K562 (cell line): ENCODE measurements around the gene TMED4. TPM values are rescaled to one million over a fixed set of nuclear protein-coding genes. Genes with fewer than 3 reads are reported as not detected.

Source experiments
- ATF1 ChIP-seq, 2 experiments: fragments of 450-650 bp in 1 of 2; IDR thresholded peaks; 2 replicates each; pipeline ENCODE4 v1.6.1; 2016; ENCODE audit warnings: missing compliant biosample characterization in 1 of 2, missing genetic modification characterization in 1 of 2
- EP300 ChIP-seq: IDR thresholded peaks from 2 replicates; pipeline ENCODE4 v1.6.1; 2012; ENCODE audit warnings: low read length, improper control_type of control experiment
- L3MBTL2 ChIP-seq: fragments of 450-650 bp; IDR thresholded peaks from 2 replicates; pipeline ENCODE4 v1.6.1; 2016; ENCODE audit warnings: mild to moderate bottlenecking, moderate library complexity
- NEUROD1 ChIP-seq: fragments of 150-350 bp; IDR thresholded peaks from 2 replicates; pipeline ENCODE4 v1.6.1; 2014; ENCODE audit warnings: borderline replicate concordance, low read length, low read depth; ENCODE audit not compliant: partially characterized antibody
- NONO ChIP-seq, 2 experiments: fragments of 200-400 bp in 1 of 2; fragments of 450-650 bp in 1 of 2; formaldehyde crosslinking in 1 of 2; IDR thresholded peaks; 2 replicates each; pipeline ENCODE4 v1.6.1; 2017; ENCODE audit warnings: low read depth in 2 of 2, mild to moderate bottlenecking in 2 of 2, moderate library complexity in 2 of 2, low read length in 1 of 2
- RBM15 ChIP-seq: fragments of 200-400 bp; formaldehyde crosslinking; IDR thresholded peaks from 2 replicates; pipeline ENCODE4 v1.6.1; 2018; ENCODE audit warnings: mild to moderate bottlenecking, low read length, moderate library complexity; ENCODE audit not compliant: insufficient read depth
- RHOXF2B ChIP-seq: fragments of 250-450 bp; sonication (Bioruptor Pico); conservative IDR thresholded peaks from 2 replicates; pipeline ENCODE4 v1.5.1; 2021
- TRIM28 ChIP-seq: fragments of 450-650 bp; IDR thresholded peaks from 2 replicates; pipeline ENCODE4 v1.6.1; 2017
- ZNF224 ChIP-seq: sonication (generic); formaldehyde crosslinking; IDR thresholded peaks from 2 replicates; pipeline ENCODE4 v1.8.0; 2022; ENCODE audit warnings: mild to moderate bottlenecking, missing genetic modification reagents
- polyA plus RNA-seq, 8 experiments: library from polyadenylated mRNA; depleted of rRNA in 4 of 8; stranded (reverse) in 5 of 8; unstranded in 3 of 8; fragments of >200 nt; fragmentation: Nextera tagmentation in 2 of 8; fragmentation: Illumina TruSeq in 1 of 8; extraction: Ambion mirVana in 2 of 8; extraction: Trizol in 1 of 8; gene quantifications; 2 replicates each; pipeline versions ENCODE4 v1.2.1 to v1.2.3, GENCODE V29; 2011 to 2014; ENCODE audit warnings: inconsistent platforms in 1 of 8, missing spikeins in 1 of 8
- total RNA-seq, 7 experiments: library from RNA; depleted of rRNA in 6 of 7; stranded (reverse); fragments of >200 nt in 6 of 7; fragmentation: Illumina TruSeq in 2 of 7; extraction: Trizol in 2 of 7; gene quantifications; 2 replicates each; pipeline versions ENCODE4 v1.2.1 to v1.2.3, GENCODE V29; 2011 to 2021; ENCODE audit warnings: low replicate concordance in 1 of 7
- TF ChIP-seq, protein P1 (sequence below): fragments of 450-650 bp; conservative IDR thresholded peaks from 2 replicates; pipeline ENCODE4 v1.6.1; 2016; ENCODE audit warnings: missing genetic modification characterization, low read depth, mild to moderate bottlenecking, missing compliant biosample characterization, moderate library complexity
- TF ChIP-seq, protein P2 (sequence below): fragments of 450-650 bp; formaldehyde crosslinking; IDR thresholded peaks from 2 replicates; pipeline ENCODE4 v1.4.0; 2020; ENCODE audit warnings: mild to moderate bottlenecking, moderate library complexity
- TF ChIP-seq, protein P3 (sequence below): fragments of 450-650 bp; conservative IDR thresholded peaks from 2 replicates; pipeline ENCODE4 v1.6.1; 2016; ENCODE audit warnings: missing genetic modification characterization, low read depth, mild to moderate bottlenecking, control low read depth, missing compliant biosample characterization

Gene TMED4
- total and polyA plus RNA-seq, 9 of the 15 experiments (the other 6 are each of a cell fraction or from before 2014, with no cell fraction given) = 20.3 to 64.0 (median 42.1) TPM

DNA sequence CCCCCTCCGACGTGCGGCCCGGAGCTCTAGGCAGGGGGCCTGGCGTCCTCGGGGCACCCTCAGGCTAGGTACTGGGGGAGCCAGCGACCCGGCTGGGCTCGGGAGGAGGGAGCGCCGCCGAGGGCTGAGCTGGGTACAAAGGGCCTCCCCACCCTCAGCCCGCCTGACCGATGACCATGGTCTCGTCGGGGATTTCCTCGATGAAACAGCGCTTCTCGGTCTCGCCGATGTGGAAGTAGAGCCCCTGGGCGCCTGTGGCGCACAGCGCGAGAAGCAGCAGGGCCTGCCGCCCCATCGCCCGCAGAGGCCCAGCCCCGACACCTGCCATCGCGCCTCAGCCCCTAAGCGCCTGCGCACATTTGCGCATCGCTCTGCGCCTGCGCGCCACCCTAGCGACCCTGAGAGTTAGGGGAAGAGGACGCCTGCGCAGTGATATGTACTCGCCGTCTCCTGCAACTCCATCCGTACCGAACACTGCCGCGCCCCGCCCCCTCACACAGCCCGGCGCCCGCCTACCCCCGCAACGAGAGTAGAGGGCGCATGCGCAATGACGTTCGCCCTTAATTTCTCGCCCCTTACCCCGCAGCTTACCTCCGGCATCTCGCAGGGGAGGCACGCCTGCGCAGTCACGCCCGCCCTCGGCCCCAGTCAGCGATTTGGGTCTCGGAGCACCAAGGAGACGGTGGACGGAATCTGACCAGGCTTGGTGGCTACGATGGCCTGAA, at the start of gene TMED4 (continued):
- TF ChIP-seq NEUROD1 (peak; percentile 36), EP300 (no peak), ATF1 (CRISPR knock-in tag; IDR thresholded peaks at IDR 0.05) (no peak), ATF1 (tag; IDR thresholded peaks at IDR 0.05) (peak; percentile 68), ZNF224 (CRISPR knock-in tag) (no peak), RBM15 (no peak), TRIM28 (no peak), NONO (IDR thresholded peaks at IDR 0.05; ENCODE audit: low read depth in 2 of 2, low read length in 1 of 2) (peak in 1 of 2 experiments; percentile 13; a peak in 1 of 4 replicates), RHOXF2B (CRISPR knock-in tag) (peak; percentile 62; the same call in 1 of the 2 replicates), L3MBTL2 (peak; percentile 89; the same call in 1 of the 2 replicates)
- TF ChIP-seq, protein P1, sequence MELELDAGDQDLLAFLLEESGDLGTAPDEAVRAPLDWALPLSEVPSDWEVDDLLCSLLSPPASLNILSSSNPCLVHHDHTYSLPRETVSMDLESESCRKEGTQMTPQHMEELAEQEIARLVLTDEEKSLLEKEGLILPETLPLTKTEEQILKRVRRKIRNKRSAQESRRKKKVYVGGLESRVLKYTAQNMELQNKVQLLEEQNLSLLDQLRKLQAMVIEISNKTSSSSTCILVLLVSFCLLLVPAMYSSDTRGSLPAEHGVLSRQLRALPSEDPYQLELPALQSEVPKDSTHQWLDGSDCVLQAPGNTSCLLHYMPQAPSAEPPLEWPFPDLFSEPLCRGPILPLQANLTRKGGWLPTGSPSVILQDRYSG (tag) = no peak
- TF ChIP-seq, protein P2, sequence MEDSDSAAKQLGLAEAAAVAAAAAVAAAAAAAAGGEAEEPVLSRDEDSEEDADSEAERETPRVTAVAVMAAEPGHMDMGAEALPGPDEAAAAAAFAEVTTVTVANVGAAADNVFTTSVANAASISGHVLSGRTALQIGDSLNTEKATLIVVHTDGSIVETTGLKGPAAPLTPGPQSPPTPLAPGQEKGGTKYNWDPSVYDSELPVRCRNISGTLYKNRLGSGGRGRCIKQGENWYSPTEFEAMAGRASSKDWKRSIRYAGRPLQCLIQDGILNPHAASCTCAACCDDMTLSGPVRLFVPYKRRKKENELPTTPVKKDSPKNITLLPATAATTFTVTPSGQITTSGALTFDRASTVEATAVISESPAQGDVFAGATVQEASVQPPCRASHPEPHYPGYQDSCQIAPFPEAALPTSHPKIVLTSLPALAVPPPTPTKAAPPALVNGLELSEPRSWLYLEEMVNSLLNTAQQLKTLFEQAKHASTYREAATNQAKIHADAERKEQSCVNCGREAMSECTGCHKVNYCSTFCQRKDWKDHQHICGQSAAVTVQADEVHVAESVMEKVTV = no peak
- TF ChIP-seq, protein P3, sequence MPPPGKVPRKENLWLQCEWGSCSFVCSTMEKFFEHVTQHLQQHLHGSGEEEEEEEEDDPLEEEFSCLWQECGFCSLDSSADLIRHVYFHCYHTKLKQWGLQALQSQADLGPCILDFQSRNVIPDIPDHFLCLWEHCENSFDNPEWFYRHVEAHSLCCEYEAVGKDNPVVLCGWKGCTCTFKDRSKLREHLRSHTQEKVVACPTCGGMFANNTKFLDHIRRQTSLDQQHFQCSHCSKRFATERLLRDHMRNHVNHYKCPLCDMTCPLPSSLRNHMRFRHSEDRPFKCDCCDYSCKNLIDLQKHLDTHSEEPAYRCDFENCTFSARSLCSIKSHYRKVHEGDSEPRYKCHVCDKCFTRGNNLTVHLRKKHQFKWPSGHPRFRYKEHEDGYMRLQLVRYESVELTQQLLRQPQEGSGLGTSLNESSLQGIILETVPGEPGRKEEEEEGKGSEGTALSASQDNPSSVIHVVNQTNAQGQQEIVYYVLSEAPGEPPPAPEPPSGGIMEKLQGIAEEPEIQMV (tag) = no peak
